OCI-LY7 (cell line): ENCODE measurements around the gene PEX10.

Experiments used
- EZH2phosphoT487 ChIP-seq: fragments of 200-600 bp; sonication (generic); IDR thresholded peaks from 2 replicates; pipeline ENCODE4 v1.6.1; 2018; ENCODE audit warnings: low read depth, borderline replicate concordance, mild to moderate bottlenecking, mixed run types, antibody characterized with exemption, low read length, moderate library complexity, mixed read lengths
- TF ChIP-seq, protein P1 (sequence below): fragments of 200-600 bp; sonication (generic); conservative IDR thresholded peaks from 2 replicates; pipeline ENCODE4 v1.5.1; 2014; ENCODE audit warnings: mild to moderate bottlenecking, antibody characterized with exemption, low read length, moderate library complexity, mixed read lengths

DNA sequence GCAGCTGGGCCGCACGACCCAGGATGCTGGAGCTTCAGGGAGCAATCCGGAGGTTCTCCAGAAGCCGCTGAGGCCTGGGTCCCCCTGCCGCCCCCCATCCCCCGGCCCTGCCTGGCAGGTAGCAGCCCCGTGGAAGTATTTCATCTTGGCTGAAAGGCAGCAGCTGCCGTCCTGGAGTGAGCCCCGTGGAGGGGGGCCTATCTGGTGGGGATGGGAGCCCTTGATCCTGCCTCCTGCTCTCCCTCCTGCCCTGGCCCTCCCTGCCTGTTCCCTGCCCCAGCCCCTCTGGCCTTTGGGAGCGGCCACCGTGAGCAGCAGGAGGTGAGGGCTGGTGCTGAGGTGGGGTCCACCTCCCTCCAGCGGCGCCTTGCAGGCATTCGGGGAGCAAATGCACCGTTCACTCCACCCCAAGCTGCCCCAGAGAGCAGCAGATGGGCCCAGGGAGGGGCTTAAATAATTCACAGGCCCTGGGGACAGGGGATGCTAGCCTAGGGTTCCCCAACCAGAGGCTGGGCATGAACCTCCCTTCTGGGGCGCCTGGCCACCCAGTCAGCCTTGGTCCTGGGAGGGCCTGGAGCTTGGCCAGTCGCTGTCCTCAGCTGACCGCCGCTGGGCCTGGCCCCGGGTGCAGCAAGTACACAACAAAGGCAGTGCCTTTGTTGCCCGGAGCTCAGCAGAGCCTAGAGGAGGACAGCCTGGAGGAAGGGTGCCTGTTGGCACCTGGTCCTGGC is 40.0 kb upstream of the PEX10 start:
- TF ChIP-seq, protein P1, sequence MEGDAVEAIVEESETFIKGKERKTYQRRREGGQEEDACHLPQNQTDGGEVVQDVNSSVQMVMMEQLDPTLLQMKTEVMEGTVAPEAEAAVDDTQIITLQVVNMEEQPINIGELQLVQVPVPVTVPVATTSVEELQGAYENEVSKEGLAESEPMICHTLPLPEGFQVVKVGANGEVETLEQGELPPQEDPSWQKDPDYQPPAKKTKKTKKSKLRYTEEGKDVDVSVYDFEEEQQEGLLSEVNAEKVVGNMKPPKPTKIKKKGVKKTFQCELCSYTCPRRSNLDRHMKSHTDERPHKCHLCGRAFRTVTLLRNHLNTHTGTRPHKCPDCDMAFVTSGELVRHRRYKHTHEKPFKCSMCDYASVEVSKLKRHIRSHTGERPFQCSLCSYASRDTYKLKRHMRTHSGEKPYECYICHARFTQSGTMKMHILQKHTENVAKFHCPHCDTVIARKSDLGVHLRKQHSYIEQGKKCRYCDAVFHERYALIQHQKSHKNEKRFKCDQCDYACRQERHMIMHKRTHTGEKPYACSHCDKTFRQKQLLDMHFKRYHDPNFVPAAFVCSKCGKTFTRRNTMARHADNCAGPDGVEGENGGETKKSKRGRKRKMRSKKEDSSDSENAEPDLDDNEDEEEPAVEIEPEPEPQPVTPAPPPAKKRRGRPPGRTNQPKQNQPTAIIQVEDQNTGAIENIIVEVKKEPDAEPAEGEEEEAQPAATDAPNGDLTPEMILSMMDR: no peak
- TF ChIP-seq EZH2phosphoT487: no peak
